ENCODE results near the gene NEUROD2.
A peak's percentile ranks its signal among the peaks of the same experiment; 100 is the strongest.

The NEUROD2 gene

GRCh38 chr17:39618246-39618913 is 10.7 kb upstream of the NEUROD2 start:
- no peak for DNase-seq

GRCh38 chr17:39617446-39618245 is 9.9 kb upstream of the NEUROD2 start:
- DNase-seq, result peak; percentile 75

- no peak for DNase-seq
Observed at GRCh38 chr17:39617100-39617445, 9.4 kb upstream of the NEUROD2 start.

GRCh38 chr17:39615434-39615833 is 7.7 kb upstream of the NEUROD2 start:
- DNase-seq, result no peak

DNA sequence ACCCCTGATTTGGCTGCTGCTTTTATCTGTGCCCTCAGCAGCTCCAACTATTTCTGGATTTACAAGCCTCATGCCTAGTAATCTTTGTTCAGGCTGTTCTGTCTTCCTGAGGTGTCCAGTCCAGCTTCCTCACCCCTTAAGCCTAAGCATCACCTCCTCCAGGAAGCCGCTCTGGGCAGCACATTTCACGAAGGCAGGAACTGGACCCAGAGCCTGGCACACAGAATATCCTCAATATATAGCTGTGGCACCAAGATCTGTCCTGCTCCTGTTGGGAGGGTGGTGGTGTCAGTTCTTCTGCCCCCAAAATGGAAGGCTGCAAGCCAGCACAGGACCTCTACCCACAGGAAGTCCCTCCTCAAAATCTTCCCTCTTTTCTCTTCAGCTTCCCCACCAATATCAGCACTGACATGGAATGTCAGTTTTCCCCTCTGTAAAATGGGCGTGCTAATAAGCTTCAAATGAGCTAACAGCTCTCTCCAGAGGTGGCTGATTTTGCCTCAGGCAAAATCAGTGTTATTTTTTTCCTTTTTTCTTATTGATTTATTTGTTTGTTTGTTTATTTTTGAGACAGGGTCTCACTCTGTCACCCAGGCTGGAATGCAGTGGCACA is 6.9 kb upstream of the NEUROD2 start:
- no peak for DNase-seq

GRCh38 chr17:39612935-39613464 is 5.3 kb upstream of the NEUROD2 start:
- no peak for DNase-seq

GRCh38 chr17:39612291-39612894 is 4.7 kb upstream of the NEUROD2 start:
- DNase-seq, result no peak

GRCh38 chr17:39611401-39612112 is 3.8 kb upstream of the NEUROD2 start:
- DNase-seq, result no peak

GRCh38 chr17:39609416-39610025 is 1.8 kb upstream of the NEUROD2 start:
- DNase-seq, result no peak

- DNase-seq, result no peak
Observed at GRCh38 chr17:39608142-39608981, 642 bp upstream of the NEUROD2 start.

GRCh38 chr17:39607057-39607850 is 466 bp downstream of the NEUROD2 start:
- no peak for DNase-seq

DNA sequence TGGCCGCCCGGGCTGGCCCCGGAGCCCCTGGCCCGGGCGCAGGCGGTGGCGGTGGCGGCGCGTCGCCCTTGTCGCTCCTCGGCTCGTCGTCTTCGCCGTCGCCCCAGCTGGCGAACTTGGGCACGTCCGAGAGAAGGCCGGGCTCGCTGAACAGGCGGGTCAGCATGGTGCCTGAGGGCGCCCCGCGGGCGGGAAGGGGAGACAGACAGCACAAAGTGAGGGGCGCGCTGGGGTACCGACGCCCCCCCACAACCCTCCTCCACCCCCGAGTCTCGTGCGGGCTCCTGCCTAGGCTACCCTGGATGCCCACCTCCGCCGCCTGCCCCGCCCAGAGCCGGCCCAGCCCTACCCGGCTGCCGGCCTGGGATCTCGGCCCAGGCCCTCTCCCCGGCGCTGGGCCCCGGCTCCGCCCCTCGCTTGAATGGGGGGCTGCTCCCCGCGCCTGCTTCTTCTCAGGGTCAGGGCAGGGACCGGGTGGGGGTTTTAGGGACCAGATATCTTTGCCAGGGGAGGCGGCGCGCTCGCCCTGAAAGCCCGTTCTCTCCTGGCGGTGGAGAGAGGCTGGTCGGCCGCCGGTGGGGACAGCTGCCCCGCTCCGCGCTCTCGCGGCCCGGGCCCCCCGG is 1.2 kb downstream of the NEUROD2 start:
- no peak for DNase-seq

DNA sequence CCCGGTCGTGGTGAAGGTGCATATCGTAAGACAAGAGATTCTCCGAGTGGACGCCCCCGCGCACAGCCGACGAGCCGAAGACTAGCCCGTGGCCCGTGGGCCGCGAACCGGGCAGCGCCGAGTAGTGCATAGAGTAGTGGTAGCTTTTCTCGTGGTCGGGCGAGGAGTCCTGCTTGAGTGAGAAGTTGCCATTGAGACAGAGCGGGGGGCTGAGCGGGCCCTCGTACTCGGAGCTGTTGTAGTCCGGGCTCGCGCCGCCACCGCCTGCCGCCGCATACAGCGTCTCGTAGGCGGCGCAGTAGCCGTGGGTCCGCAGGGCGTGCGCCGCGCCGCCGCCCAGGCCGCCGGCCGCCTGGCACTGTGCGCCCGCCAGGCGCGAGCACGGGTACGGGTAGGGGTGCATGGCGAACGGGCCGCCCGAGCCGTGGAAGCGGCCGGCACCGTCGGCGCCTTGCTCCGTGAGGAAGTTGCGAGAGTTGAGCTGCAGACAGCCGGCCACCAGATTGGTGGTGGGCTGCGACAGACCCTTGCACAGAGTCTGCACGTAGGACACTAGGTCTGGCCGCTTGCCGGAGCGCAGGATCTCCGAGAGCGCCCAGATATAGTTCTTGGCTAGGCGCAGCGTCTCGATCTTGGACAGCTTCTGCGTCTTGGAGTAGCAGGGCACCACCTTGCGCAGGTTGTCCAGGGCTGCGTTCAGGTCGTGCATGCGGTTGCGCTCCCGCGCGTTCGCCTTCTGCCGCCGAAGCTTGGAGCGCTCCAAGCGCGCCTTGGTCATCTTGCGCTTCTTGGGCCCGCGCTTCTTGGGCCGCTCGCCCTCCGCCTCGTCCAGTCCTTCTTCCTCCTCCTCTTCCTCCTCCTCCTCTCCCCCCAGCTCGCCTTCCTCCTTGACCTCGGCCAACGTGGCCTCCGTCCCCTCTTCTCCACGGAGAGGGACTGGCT is 2.0 kb downstream of the NEUROD2 start:
- no peak for DNase-seq

DNA sequence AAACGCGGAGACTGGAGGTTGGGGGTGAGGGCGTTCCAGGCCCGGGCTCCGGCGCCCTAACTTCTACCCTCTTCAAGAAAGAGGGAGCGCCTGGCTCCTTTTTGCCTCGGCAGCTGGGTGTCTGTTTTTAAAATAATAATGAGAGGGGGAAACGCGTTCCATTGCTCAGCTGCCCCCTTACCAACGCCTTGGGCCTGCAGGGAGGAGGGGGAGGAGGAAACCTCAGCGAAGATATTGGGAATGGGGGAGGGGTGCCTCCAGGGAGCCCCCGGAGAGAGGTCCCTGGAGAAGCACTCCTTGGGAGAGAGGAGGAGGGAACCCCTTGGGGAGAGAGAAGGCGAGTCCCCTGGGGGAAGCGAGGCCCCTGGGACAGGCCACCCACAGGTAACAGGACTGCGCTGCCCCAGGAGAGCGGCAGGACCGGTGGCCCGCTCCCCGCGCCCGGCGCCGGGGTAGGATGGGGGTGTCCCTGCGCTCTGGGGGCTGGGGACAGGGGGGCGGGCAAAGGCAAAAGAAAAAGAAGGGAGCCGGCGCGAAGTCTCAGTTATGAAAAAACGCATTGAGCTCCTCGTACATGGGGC is 2.7 kb downstream of the NEUROD2 start:
- DNase-seq, result no peak

- no peak for DNase-seq
Observed at GRCh38 chr17:39603304-39604016, 4.3 kb downstream of the NEUROD2 start.

GRCh38 chr17:39602533-39603303 is 5.0 kb downstream of the NEUROD2 start:
- no peak for DNase-seq

Measured in right forelimb (tissue), 1 donor.